A549 treated with CpdA at 1 μM for 4 hours (cell line): ENCODE results near the gene PRORP. TPM values are rescaled to one million over a fixed set of nuclear protein-coding genes. Genes with fewer than 3 reads are reported as not detected.

Experiments
- total RNA-seq: library from RNA; stranded (reverse); fragments of 200-300 nt; extraction: Qiagen RNA extraction; gene quantifications from 5 replicates; pipeline ENCODE4 v1.2.3, GENCODE V29; 2022; ENCODE audit warnings: low read depth

PRORP gene
- total RNA-seq = 28.0 to 37.1 TPM (median 33.0 TPM) in 5 replicates

GRCh38 chr14:35121887-35122695, at the start of gene PRORP, which contains the start of gene PPP2R3C:
TSS of gene PRORP (plus strand) at chr14:35122552. CDS start at chr14:35123246, 694 bp downstream.
TSS of gene PPP2R3C (minus strand) at chr14:35121990. CDS start at chr14:35121959, 31 bp downstream.

Other genes with a start within 250 kb of the PRORP start
- 23.5 to 42.0 TPM (median 27.8 TPM) in 5 replicates for gene BAZ1A, start 247.2 kb upstream of the PRORP start, total RNA-seq
- gene SRP54, start 139.6 kb upstream of the PRORP start, total RNA-seq = 55.3 to 68.6 TPM (median 59.1 TPM) in 5 replicates
- 81.0 to 92.1 TPM (median 86.8 TPM) in 5 replicates for gene FAM177A1, start 76.3 kb upstream of the PRORP start, total RNA-seq
- 22.5 to 29.9 TPM (median 22.6 TPM) in 5 replicates for gene PPP2R3C, start 562 bp upstream of the PRORP start, total RNA-seq
- 256 to 295 TPM (median 261 TPM) in 5 replicates for gene PSMA6, start 169.8 kb downstream of the PRORP start, total RNA-seq